Activated naive CD4-positive, alpha-beta T cell treated with anti-CD3 and anti-CD28 coated beads, Interleukin-2, amount 10 ng/mL, durations not matched to agents 7 days and 5 days (primary cell): ENCODE data around the gene AREG.

Experiments used
- CTCF ChIA-PET: fragments of 350-600 bp; sonication (Branson Sonifier 250); formaldehyde crosslinking; loops from one replicate; lab custom pipeline; 2021; ENCODE audit warnings: antibody characterized with exemption; lab: Charles Lee
- DNase-seq: peaks from one replicate; pipeline ENCODE4 v3.0.0-alpha.2; 2020
- H3K27ac Mint-ChIP-seq: one replicate; pipeline ENCODE4 v1.8.0; 2021; ENCODE audit warnings: mild to moderate bottlenecking, moderate library complexity, mixed read lengths
- H3K27me3 Mint-ChIP-seq: one replicate; pipeline ENCODE4 v1.8.0; 2021; ENCODE audit warnings: mild to moderate bottlenecking, mixed read lengths
- H3K36me3 Mint-ChIP-seq: one replicate; pipeline ENCODE4 v1.8.0; 2021; ENCODE audit warnings: mixed read lengths
- H3K4me1 Mint-ChIP-seq: one replicate; pipeline ENCODE4 v1.8.0; 2021; ENCODE audit warnings: mixed read lengths
- H3K4me3 Mint-ChIP-seq: one replicate; pipeline ENCODE4 v1.8.0; 2021; ENCODE audit warnings: mild to moderate bottlenecking, moderate library complexity, mixed read lengths
- H3K9me3 Mint-ChIP-seq: one replicate; pipeline ENCODE4 v1.8.0; 2021; ENCODE audit warnings: mixed read lengths

The AREG gene

GRCh38 chr4:74483226-74483911 lies 38.4 kb downstream of the AREG start:
- H3K27ac Mint-ChIP-seq: no peak overlapping the region
- no peak for DNase-seq
- peaks cover 4% of the 10 kb centered on the region for H3K27me3 Mint-ChIP-seq
- CTCF ChIA-PET: no interaction called here
- no peaks in the 10 kb centered on the region for H3K4me1 Mint-ChIP-seq
- H3K9me3 Mint-ChIP-seq: no peaks in the 10 kb centered on the region
- H3K4me3 Mint-ChIP-seq: no peak overlapping the region
- no peaks in the 10 kb centered on the region for H3K36me3 Mint-ChIP-seq

DNA sequence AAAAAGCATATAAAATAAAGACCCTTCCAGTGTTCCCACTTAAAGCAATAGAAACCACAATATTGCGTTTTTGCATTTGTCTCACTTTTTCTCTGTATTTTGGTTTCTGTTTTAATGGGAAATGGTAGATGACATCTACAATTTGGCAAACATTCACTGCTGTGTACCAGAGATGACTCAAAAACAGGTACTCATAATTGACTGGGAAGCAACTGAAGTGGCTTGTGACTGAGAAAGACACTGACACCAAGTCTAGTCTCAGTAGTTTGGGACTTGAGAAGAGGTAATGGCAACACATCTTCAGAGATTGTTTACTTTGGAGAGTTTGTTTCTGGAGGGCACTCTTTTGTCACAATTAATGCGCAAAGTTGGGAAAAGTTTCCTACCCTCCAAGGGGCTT lies 42.0 kb downstream of the AREG start:
- CTCF ChIA-PET: no interaction called here
- no peaks in the 10 kb centered on the region for H3K36me3 Mint-ChIP-seq
- no peaks in the 10 kb centered on the region for H3K4me1 Mint-ChIP-seq
- H3K9me3 Mint-ChIP-seq: no peaks in the 10 kb centered on the region
- peaks cover 4% of the 10 kb centered on the region for H3K27me3 Mint-ChIP-seq
- no peak overlapping the region for H3K27ac Mint-ChIP-seq
- no peak for DNase-seq
- no peak overlapping the region for H3K4me3 Mint-ChIP-seq

DNA sequence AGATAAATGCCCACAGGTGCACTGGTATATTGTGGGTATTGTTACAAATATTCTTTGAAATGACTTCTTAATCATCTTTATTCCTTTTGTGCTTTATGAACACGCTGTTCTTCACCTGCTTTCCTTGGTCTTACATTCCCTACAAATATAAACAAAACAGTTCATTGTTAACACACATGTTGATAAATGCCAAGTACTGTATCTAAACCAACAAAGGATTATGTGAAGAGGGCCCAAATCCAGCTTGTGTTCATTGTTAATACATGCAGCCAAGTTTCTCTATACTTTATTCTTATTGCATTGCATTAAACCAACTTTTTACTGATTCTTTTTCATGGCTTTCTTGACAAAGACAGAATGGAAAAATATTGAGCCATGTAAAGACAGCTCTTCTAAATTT lies 42.8 kb downstream of the AREG start:
- H3K27ac Mint-ChIP-seq: no peak overlapping the region
- no peak overlapping the region for H3K4me3 Mint-ChIP-seq
- H3K27me3 Mint-ChIP-seq: peaks cover 4% of the 10 kb centered on the region
- no peaks in the 10 kb centered on the region for H3K36me3 Mint-ChIP-seq
- no peak for DNase-seq
- no peaks in the 10 kb centered on the region for H3K4me1 Mint-ChIP-seq
- no peaks in the 10 kb centered on the region for H3K9me3 Mint-ChIP-seq
- CTCF ChIA-PET: interaction anchor here (0.7 kb wide), 1 partner anchor 160 kb away, joined by 3 read pairs; no protein-coding TSS in a partner anchor

- Mint-ChIP-seq H3K27ac (no peak overlapping the region), H3K9me3 (no peaks in the 10 kb centered on the region), H3K36me3 (no peaks in the 10 kb centered on the region), H3K27me3 (peaks cover 4% of the 10 kb centered on the region), H3K4me1 (no peaks in the 10 kb centered on the region), H3K4me3 (no peak overlapping the region)
- CTCF ChIA-PET: no interaction called here
- no peak for DNase-seq
Observed at GRCh38 chr4:74490736-74491135, 45.8 kb downstream of the AREG start.

DNA sequence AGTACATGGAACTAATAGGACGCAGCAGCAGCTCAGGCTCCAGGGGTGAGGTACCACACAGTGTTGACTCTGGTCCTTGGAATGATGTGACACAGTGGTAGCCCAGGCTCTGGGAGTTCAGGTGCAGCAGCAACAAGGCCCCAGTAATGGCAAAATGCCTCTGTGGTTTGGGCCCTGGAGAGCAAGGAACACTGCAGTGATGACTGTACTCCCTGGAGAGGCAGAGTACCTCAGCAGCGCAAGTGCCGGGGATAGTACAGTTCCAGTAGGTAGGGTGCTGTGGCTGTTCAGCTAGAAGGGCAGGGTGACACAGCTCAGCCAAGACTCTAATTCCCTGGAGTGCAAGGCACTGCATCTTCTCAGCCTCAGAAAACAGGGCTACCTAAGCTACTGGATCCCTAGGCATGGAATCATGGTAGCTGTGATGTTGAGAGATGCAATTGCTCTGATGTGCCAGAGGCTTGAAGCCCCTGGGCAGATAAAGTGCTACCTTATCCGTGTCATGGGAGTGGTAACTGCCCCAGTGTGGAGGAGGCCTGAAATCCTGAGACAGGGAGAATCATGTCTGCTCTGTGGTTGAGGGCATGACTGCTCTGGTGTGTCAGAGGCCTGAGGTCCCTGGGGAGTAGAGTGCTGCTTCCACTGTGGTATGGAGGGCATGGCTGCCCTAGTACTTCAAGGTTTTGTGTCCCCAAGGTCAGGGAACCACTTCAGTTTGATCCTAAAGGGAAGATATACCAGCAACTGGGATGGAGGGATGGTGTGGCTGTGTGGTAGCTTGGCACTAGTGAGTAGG lies 55.2 kb downstream of the AREG start:
- Mint-ChIP-seq H3K4me3 (no peak overlapping the region), H3K27ac (no peak overlapping the region), H3K9me3 (no peaks in the 10 kb centered on the region), H3K27me3 (peaks cover 6% of the 10 kb centered on the region), H3K36me3 (no peaks in the 10 kb centered on the region), H3K4me1 (no peaks in the 10 kb centered on the region)
- DNase-seq: no peak
- CTCF ChIA-PET: no interaction called here

DNA sequence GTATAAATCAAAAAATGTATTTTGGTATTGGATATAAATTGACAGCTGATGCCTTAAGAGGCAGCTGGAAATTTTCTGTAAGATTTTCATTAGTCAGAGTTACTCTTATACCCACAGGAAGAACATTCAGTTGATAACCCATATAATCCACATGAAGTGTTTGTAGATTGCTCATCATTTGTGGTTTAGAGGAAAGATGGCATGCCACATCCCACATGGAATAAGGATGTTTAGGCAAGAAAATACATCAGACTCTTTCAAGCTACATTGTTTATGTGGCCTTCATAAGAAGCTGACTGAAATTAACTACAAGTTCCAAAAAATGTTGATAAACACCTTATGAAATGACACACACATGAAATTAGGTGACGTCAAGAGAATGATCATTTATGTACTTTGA lies 56.6 kb downstream of the AREG start:
- Mint-ChIP-seq H3K27ac (no peak overlapping the region), H3K4me1 (no peaks in the 10 kb centered on the region), H3K9me3 (no peaks in the 10 kb centered on the region), H3K4me3 (no peak overlapping the region), H3K27me3 (peaks cover 6% of the 10 kb centered on the region), H3K36me3 (no peaks in the 10 kb centered on the region)
- no peak for DNase-seq
- CTCF ChIA-PET: no interaction called here

DNA sequence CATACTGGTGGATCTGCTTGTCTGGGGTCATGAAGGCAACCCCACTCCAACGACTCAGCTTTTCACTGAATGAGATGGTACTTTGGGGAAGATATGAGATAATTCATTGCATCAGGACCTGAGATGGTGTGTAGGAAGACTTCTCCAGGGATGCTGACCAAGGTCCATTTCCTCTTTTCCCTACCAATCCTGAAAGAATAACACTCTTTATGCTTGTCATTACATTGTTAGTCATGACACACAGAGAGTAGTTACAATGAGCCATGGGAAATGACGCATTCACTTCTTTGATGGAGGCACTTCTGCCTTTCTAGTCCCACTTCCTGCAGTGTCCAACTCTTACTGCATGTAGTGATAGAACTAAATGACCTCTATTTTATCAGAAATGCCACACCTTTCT lies 58.6 kb downstream of the AREG start:
- Mint-ChIP-seq H3K9me3 (no peaks in the 10 kb centered on the region), H3K27ac (no peak overlapping the region), H3K4me1 (no peaks in the 10 kb centered on the region), H3K36me3 (no peaks in the 10 kb centered on the region), H3K4me3 (no peak overlapping the region), H3K27me3 (peaks cover 6% of the 10 kb centered on the region)
- CTCF ChIA-PET: interaction anchor here (1.1 kb wide), 1 partner anchor 28 kb away, joined by 3 read pairs; no protein-coding TSS in a partner anchor
- DNase-seq: no peak

- H3K27ac Mint-ChIP-seq: no peak overlapping the region
- no peak overlapping the region for H3K4me3 Mint-ChIP-seq
- peaks cover 6% of the 10 kb centered on the region for H3K27me3 Mint-ChIP-seq
- no peaks in the 10 kb centered on the region for H3K4me1 Mint-ChIP-seq
- no peaks in the 10 kb centered on the region for H3K36me3 Mint-ChIP-seq
- CTCF ChIA-PET: interaction anchor here (1.1 kb wide), 1 partner anchor 27 kb away, joined by 3 read pairs; no protein-coding TSS in a partner anchor
- no peaks in the 10 kb centered on the region for H3K9me3 Mint-ChIP-seq
- no peak for DNase-seq
Observed at GRCh38 chr4:74504212-74504611, 59.3 kb downstream of the AREG start.
